OCI-M2 (cell line): ENCODE data around the gene NFATC3.

Experiments
- DNase-seq: peaks from one replicate; lab custom pipeline; 2025; ENCODE audit not compliant: unreplicated experiment; lab: John Stamatoyannopoulos, UW

Gene NFATC3

DNA sequence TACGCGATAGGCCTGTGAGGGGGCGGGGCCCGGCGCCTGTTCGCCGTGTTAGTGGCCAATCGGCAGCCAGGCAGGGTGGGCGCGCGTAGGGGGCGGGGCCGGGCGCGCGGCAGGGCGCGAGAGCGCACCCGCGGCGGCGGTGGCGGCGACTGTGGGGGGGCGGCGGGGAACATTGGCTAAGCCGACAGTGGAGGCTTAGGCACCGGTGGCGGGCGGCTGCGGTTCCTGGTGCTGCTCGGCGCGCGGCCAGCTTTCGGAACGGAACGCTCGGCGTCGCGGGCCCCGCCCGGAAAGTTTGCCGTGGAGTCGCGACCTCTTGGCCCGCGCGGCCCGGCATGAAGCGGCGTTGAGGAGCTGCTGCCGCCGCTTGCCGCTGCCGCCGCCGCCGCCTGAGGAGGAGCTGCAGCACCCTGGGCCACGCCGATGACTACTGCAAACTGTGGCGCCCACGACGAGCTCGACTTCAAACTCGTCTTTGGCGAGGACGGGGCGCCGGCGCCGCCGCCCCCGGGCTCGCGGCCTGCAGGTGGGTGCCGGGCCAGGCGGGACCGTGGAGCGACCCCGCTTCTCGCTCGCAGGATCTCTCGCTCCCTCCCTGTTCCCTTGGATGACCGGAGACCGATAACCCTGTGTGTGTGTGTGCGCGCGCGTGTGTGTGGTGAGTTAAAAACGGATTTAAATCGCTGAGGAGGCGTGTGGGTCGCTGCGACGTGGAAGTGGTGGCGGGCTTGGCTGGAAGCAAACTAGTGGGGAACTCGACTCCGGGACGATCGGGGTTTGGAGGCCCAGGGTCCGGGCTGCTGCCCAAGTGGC is at the start of gene NFATC3:
Gene NFATC3 (plus strand): TSS at position 112 of the 813 bp plus-strand sequence. CDS start 312 bp downstream, at position 424.
- DNase-seq, result no peak

DNA sequence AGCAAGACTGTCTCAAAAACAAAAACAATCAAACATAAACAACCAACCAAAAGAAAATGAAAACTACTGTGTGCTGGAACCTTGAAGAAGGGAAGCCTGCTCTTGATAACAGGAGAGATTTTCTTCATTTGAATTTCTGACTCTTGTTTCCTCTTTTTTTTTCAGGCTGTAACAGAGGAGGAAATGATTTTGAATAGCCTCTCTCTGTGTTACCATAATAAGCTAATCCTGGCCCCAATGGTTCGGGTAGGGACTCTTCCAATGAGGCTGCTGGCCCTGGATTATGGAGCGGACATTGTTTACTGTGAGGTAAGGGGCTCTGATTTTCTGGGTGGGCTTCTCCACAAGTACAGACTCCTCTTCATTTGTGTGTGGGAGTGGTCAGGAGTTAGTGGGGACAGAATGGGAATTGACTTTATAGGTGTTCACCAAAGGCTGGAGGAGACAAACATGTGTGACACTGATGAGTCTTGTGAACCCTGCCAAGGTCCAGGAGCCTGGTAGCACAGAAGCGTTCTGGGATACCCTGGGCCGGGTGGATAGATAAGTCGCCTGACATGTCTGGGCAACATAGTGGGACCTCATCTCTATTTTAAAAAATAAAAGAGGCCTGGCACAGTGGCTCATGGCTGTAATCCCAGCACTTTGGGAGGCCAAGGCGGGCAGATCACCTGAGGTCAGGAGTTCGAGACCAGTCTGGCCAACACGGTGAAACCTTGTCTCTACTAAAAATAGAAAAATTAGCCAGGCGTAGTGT is 47.2 kb upstream of the NFATC3 start:
- no peak for DNase-seq

DNA sequence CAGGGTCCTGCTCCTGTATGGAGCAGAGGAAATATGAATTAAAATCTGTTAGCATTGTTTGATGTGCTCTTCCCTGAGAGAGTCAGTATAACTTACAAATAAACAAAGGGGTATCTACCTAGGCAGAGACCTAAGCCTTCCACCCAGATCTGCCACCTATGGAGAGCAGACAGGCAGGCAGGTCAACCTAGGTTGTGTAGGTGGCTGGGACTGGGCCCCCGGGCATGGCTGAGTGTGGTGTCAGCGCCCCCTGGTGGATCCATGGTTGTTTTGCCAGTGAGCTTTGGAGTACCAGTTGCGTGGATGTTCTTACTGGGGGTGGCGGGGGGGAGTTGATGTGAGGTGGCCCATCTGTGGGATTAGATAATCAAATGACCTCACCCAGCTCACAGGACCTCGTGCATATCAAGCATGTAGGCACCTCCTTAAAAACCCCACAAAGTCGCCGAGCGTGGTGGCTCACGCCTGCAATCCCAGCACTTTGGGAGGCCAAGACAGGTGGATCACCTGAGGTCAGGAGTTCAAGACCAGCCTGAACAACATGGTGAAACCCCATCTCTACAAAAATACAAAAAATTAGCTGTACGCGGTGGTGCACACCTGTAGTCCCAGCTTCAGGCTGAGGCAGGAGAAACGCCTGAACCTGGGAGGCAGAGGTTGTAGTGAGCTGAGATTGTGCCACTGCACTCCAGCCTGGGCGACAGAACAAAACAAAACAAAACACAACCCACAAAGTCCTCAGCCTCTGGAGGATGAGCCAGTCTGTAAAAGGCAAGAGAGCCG is 44.5 kb upstream of the NFATC3 start:
- DNase-seq, result no peak

DNA sequence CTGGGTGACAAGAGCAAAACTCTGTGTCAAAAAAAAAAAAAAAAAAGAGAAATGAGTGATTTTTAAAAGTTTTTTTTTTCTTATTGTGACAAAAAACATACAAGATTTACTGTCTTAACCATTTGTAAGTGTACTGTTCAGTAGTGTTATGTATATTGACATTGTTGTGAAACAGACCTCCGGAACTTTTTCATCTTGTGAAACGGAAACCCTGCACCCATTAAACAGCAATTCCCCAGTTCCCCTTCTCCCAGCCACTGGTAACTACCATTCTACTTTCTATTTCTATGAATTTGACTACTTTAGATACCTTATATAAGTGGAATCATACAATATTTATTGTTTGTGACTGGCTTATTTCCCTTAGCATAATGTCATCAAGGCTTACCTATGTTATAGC is 43.4 kb upstream of the NFATC3 start:
- no peak for DNase-seq

DNA sequence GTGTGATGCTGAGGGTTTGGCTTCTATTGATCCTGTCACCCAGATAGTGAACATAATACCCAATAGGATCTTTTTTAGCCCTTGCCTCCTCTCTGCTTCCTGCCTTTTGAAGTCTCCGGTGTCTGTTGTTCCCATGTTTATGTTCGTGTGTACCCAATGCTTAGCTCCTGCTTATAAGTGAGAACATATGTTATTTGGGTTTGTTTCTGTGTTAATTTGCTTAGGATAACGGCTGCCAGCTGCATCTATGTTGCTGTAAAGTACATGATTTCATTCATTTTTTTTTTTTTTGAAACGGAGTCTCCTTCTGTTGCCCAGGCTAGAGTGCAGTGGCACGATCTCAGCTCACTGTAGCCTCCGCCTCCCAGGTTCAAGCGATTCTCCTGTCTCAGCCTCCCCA is 39.1 kb upstream of the NFATC3 start:
- DNase-seq, result no peak

DNA sequence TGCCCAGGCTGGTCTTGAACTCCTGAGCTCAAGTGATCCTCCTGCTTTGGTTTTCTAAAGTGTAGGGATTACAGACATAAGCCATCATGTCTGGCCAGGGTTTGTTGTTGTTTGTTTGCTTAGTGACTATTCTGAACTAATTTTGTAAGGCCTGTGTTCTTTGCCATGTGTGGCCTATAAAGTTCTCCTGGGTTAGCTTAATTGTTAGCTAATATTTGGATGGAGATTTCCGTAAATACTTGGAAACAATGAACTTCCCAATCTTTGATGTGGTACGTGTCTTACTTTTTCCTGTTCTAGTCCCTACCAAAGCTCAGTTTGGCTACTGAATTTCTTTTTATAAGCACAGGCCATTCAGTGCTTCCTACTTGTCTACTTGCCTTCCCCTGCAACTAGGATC is 37.2 kb upstream of the NFATC3 start:
- DNase-seq, result no peak

DNA sequence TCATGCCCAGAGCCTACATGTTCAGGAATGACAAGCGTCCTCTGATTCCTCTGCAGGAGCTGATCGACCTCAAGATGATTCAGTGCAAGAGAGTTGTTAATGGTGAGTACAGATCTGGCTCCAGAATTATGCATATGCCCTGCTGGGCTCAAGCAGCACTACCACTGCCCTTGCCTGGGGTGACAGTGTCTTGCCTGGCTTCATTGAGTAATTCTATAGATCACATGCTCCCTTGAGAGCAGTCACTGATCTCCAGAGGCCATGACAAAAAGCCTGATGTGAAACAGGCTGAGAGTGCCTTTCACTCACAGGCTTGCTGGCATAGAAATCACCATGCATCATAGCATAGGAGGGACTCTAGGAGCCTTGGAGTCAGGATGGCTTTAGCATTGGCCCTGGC is 35.7 kb upstream of the NFATC3 start:
- no peak for DNase-seq

DNA sequence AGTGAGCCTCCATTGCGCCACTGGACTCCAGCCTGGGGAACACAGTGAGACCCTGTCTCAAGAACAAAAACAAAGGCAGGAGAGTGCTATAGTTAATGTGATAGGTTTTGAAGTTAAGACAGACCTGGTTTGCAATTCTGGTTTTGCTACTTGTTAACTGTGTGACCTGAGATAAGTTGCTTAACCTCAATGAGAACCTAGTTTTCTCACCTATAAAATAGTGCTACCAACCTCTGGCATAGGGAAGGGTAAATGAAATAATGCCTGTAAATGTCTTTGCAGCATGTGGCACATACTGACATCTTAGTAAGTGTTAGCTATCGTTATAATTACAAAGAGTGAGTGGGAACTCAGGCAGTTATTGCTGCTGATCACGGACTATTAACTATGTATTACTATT is 29.8 kb upstream of the NFATC3 start:
- DNase-seq, result no peak

DNA sequence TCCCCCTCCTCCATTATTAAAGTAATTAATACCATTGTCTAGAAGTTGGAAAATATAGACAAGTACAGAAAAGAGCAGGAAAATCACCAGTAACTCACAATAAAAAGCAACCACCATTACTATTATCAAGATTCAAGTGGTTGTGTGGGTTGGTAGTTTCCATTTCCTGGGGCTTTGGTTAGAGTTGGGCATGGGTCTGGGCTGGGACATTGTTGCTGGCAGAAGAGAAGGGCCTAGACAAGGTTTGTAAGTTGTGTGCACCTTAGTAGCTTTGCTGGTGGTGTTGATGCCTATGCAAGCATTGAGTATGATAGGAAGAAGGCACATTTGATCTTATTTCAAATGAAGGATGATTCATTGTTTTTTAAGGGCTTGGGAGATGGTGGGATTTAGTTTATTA is 25.4 kb upstream of the NFATC3 start:
- no peak for DNase-seq

DNA sequence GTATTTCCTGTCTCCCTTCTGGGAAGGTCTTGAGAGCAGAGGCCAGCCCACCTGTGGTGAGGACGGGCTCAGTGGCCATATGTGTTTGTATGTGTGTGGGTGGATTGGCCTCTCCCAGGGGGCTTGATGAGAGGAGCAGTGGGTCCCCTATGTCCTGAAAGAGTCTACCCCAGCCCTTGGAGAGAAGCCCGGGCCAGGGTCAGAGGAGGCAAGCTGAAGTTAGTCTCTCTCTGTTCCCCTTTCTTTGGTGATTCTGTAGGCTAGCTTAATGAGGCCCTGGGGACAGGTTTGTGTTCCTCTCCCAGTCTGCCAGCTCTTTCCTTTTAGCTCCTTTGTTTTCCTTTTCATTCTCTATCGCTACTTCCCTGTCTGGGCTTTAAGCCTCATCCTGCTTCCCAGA is 23.8 kb upstream of the NFATC3 start:
- no peak for DNase-seq

DNA sequence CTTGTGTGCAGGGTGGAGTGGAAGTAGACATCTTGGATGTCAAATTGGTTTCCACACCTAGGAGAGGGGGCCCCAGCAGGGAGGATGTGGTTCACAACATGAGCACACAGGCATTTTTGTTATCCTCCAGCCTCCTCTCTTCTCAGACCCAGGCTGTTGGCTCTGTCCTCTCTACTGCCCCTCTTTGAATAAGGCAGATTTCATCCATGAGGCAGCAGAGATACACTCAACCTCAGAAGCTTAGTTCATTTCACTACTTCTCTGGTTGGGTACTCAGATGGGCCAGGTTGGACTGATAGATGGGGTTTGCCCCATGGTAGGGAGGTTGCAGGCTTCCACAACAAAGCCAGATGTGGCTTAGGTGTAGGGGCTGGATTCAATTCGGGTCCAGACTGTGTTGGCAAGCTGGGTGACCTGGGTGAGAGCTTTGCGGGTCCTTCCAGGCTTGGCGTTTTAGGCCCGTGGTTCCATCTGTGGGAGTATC is 22.2 kb upstream of the NFATC3 start:
- DNase-seq, result no peak

DNA sequence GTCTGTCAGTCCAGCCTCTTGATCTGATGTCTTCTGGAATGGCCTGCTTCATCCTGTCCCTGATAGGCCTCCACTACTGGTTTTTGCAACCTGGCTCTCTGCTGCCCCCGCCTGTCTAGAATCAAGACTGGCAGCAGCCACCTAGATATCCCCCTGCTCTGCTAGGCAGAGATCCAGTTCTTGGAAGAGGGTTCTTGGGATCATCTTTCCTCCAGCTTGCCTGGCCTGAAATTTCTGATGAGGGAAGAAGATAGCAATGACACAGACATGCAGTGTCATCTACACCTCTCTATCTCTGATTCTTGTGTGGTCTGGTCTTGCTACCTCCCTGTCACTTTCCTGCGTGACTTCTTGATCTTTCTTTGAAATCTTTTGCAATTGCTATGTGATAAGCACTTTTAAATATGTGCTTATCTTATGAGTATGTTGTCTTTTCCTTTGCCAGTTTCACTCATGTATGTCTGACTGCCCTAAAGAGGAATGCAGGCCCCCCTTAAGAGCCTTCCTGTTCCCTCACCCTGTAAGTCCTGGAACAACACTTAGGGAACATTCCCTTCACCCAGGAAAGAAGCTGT is 20.3 kb upstream of the NFATC3 start:
- DNase-seq, result no peak

DNA sequence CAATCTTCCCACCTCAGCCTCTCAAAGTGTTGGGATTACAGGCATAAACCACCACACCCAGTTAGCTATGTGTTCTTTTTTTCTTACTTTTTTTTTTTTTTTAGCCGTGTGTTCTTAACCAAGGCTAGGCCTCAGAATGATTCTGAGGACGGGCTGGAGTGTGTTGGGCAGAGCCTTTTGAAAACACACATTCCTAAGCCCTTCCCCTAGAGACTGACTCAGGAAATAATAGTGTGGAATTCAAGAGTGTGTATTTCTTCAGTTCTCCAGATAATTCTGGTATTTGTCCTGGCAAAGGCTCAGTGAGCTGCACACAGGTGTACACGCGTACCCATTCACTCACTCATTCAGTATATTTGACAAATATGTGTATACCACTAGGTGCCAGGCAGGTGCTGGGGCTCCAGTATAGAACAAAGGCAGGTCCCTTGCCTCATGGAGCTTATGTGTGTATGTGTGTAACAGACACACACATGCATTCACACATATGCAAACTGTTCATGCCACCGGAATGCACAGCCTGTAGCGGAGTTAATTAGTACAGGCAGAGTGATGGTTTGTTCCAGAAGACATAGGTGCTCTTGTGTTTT is 19.4 kb upstream of the NFATC3 start:
- DNase-seq, result no peak

DNA sequence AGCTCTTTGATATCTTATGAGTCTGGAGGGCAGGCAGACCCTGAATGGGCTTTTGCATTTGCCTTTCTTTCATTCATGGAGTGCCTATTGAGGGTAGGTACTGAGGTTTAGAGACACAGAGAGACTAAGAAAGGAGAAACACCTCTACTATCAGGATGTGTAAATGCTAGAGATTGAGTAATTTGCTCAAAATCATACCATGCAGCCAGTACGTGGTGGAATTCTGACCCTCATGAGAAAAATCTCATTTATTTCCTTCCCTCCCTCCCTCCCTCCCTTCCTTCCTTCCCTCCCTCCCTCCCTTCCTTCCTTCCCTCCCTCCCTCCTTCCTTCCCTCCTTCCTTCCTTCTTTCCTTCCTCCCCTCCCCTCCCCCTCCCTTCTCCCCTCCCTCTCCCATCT is 18.4 kb upstream of the NFATC3 start:
- DNase-seq, result no peak

DNA sequence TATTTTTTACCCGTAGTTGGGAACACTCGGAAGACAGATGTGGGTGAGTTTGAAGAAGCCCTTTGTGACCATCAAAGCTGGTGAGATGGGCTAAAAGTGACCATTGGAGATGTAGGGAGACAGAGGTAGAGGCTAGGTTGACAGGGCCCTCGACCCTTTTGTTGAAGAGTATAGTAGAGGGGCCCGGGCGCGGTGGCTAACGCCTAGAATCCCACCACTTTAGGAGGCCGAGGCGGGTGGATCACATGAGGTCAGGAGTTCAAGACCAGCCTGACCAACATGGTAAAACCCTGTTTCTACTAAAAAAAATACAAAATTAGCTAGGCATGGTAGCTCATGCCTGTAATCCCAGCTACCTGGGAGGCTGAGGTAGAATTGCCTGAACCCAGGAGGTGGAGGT is 16.2 kb upstream of the NFATC3 start:
- no peak for DNase-seq

DNA sequence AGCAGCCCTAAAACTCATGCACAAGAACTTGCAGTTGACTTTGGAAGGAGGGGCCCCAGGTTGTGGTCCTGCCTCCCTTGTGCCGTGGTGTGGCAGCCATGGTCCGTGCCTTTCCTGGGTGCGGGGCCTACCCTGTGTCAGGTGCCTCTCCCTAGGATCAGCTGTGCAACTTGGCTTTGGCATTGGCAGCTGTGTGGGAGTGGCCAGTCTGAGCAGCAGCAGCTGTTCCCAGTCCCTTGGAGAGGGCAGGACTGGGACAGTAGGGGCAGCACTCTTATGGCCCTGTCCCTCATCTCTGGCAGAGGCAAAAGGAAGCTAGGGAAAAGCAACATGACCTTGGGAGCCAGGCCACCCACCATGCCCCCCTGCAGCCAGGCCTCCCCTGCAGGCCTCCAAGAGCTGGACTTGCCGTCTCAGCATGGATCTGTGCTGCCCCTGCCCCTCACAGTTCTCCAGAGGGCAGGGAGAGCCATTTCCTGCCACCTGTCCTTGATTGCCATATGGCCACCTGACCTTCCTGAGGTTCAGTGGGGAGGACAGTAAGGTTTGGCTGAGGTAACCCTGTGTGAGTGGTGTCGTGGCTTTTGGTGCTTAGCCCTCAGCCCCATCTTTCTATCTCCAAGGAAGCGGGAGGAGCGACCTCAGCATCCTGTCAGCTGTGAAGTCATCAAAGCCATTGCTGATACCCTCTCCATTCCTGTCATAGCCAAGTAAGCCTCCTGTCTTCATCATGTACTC is 15.5 kb upstream of the NFATC3 start:
- DNase-seq, result no peak

DNA sequence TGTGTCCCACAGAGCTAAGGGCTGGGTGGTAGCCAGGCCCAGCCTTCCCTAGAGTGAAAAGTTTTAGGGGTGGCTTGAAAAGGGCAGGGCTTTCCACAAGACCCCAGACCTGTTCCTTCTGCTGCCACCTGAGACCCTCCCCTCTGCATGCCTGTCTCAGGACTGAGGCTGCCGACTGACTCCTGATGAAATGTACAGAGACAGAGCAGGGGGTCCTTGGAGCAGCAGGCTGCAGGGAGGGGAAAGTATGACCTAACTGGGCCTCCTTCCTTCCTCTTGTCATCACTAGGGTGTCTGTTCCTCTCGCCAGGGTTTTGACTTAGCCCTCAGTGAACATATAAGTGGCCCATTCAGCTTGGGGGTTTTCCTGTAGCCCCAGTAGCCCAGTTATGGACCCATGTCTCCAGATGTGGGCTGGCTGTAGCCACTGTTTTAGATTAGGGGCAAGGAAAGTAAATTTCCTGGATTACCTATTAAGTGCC is 14.9 kb upstream of the NFATC3 start:
- no peak for DNase-seq

DNA sequence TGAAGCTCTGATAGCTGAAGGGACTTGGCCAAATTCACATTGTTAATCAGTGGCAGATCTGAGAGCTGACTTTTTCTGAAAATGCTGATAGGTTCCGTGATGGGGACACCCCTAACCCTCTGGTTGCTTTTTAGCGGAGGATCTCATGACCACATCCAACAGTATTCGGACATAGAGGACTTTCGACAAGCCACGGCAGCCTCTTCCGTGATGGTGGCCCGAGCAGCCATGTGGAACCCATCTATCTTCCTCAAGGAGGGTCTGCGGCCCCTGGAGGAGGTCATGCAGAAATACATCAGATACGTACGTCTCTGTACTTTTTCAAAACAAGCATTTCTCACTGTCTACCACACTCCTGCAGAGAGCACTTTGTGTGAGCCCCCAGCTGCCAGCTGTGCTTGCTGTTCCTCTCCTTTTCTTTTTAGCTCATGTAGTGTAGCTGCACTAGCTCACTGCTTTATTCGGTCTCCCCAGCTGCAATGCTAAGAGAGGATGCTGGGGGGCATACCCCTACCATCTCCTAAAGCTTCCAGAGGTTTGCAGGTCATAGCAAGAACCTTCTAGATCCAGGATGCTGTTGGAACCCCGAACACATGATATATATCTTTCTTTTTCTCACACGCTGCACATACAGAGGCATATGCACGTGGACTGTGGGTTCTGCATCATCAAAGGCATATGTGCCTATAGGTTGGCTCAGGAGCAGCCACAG is 14.2 kb upstream of the NFATC3 start:
- no peak for DNase-seq

DNA sequence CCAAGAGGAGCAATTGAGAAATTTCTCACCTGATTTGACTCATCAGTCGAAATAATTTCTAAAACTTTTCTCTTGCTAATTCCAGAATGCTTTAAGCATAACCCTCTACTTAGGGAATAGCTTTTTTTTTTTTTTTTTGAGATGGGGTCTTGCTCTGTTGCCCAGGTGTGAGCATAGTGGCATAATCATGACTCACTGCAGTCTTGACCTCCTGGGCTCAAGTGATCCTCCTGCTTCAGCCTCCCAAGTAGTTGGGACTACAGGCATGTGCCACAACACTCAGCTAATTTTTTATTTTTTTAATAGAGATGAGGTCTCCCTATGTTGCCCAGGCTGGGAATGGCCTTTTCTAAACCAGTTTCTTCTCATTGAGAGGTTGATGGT is 13.7 kb upstream of the NFATC3 start:
- DNase-seq, result no peak
